ENCODE results near the gene HPS6. TPM values are rescaled to one million over a fixed set of nuclear protein-coding genes. Genes with fewer than 3 reads are reported as not detected.

Gene HPS6
- total RNA-seq, 1 experiment from 2014 or later = 18.7 TPM

DNA sequence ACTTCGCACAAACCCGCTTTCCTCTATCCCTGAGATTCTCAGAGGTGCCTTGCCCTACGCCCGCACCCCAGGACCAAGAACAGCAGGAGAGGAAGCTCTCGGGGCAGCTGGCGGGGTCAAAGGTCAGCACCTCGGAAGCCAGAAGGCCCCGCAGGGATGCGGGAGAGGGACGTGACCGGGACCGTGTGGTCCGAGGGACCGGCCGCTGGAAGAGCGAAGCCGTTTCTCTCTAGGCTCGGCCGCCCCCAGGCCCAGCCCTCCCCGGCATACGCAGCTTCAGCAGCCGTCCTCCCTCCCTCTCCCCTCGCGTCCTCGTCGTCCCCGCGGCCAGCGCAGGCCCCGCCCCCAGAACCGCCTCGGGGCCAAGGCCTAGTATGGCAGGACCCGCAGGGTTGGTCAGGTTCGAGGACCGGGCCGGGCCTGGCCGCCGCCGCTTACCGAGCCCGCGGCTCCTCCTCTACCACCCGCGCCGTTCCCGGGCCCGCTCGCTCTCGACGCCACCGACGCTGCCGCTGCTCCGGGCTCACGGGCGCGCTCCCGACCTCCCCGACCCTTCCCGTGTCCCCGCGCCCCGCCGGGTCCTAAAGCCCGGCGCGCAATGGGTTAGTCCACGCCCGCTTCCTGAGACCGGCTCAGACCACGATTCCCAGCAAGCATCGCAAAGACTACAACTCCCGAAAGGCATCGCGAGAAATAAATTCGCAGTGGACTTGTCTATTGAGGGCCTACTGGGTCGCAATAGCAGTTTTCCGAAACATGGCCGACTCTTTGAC lies 9.3 kb upstream of the HPS6 start, which contains the start of gene ARMH3:
Gene ARMH3, minus strand, starts transcription at position 527 of the 773 bp plus-strand sequence. CDS start 16,059 bp downstream, outside the sequence.
- Histone ChIP-seq H3K9me3 (ENCODE audit: control insufficient read depth, low read depth, low read length) (no peaks in the 10 kb centered on the region), H2BK12ac (ENCODE audit: insufficient read length, low read depth, low read length) (no peak within 1 kb of the TSS), H2BK15ac (ENCODE audit: low read depth, low read length) (no peak within 1 kb of the TSS), H3K9ac (ENCODE audit: extremely low read depth, insufficient read length, low read length) (peak within 1 kb of the TSS; percentile 46), H2AK5ac (ENCODE audit: insufficient read length, low read length) (no peak within 1 kb of the TSS), H3K79me2 (ENCODE audit: insufficient read depth, low read length) (peaks cover 2% of the 10 kb centered on the region; the same call in 1 of the 2 replicates), H4K20me1 (ENCODE audit: control insufficient read depth, insufficient read depth, insufficient read length) (no peaks in the 10 kb centered on the region), H3K79me1 (ENCODE audit: insufficient read depth, low read depth, low read length, poor library complexity, severe bottlenecking) (no peaks in the 10 kb centered on the region), H2BK120ac (ENCODE audit: low read depth, low read length, poor library complexity, severe bottlenecking) (no peak within 1 kb of the TSS), H2BK20ac (ENCODE audit: low read depth, low read length, poor library complexity, severe bottlenecking) (no peak within 1 kb of the TSS), H3K23me2 (ENCODE audit: insufficient read length, low read depth, low read length, poor library complexity, severe bottlenecking) (peaks cover 4% of the 10 kb centered on the region), H3K4ac (ENCODE audit: low read depth, low read length) (no peak within 1 kb of the TSS), H3K27me3 (ENCODE audit: insufficient read depth, low read length) (no peaks in the 10 kb centered on the region), H3K27ac (ENCODE audit: insufficient read length, low read depth, low read length) (no peak within 1 kb of the TSS), H3K4me2 (ENCODE audit: insufficient read depth, insufficient read length, low read length) (peak within 1 kb of the TSS; percentile 96), H3K18ac (ENCODE audit: insufficient read length, low read depth, low read length) (no peak within 1 kb of the TSS), H2BK5ac (ENCODE audit: insufficient read length, low read length) (no peak within 1 kb of the TSS), H2AFZ (ENCODE audit: low read length) (no peak within 1 kb of the TSS), H4K5ac (ENCODE audit: insufficient read length, low read depth, low read length) (no peak within 1 kb of the TSS), H4K91ac (ENCODE audit: insufficient read length, low read depth, low read length) (no peak within 1 kb of the TSS), H3K14ac (ENCODE audit: insufficient read depth, low read length) (peak within 1 kb of the TSS; percentile 61; the same call in 1 of the 2 replicates), H4K8ac (replicated peaks; ENCODE audit: insufficient read length, low read depth, low read length) (no peak within 1 kb of the TSS), H3K23ac (ENCODE audit: insufficient read length, low read depth, low read length) (no peak within 1 kb of the TSS), H3K4me1 (ENCODE audit: insufficient read depth, low read length) (no peaks in the 10 kb centered on the region), H3K56ac (ENCODE audit: insufficient read length, low read depth, low read length) (no peak within 1 kb of the TSS), H3T11ph (ENCODE audit: low read length) (no peak within 1 kb of the TSS)
- H3K9me3 Mint-ChIP-seq = no peaks in the 10 kb centered on the region
- H3K27me3 Mint-ChIP-seq (ENCODE audit: low read depth) = no peaks in the 10 kb centered on the region
- no peaks in the 10 kb centered on the region for H3K36me3 Mint-ChIP-seq (ENCODE audit: insufficient read depth in 1 of 3, low read depth in 3 of 3)
- peaks cover 18 to 25% of the 10 kb centered on the region in 2 experiments for H3K4me1 Mint-ChIP-seq
- TF ChIP-seq, protein P1, sequence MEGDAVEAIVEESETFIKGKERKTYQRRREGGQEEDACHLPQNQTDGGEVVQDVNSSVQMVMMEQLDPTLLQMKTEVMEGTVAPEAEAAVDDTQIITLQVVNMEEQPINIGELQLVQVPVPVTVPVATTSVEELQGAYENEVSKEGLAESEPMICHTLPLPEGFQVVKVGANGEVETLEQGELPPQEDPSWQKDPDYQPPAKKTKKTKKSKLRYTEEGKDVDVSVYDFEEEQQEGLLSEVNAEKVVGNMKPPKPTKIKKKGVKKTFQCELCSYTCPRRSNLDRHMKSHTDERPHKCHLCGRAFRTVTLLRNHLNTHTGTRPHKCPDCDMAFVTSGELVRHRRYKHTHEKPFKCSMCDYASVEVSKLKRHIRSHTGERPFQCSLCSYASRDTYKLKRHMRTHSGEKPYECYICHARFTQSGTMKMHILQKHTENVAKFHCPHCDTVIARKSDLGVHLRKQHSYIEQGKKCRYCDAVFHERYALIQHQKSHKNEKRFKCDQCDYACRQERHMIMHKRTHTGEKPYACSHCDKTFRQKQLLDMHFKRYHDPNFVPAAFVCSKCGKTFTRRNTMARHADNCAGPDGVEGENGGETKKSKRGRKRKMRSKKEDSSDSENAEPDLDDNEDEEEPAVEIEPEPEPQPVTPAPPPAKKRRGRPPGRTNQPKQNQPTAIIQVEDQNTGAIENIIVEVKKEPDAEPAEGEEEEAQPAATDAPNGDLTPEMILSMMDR (conservative IDR thresholded peaks at IDR 0.05) = no peak
- no CpG with 5 or more reads among the region's 79 CpGs for WGBS (ENCODE audit: extremely low coverage, insufficient read length, low lambda C conversion rate)
- DNase-seq = peak; percentile 95
- peak within 1 kb of the TSS; percentile 93 to 98 for H3K4me3 Mint-ChIP-seq
- peak within 1 kb of the TSS; percentile 89 to 95 (median 91); a peak in 5 of 7 replicates for H3K27ac Mint-ChIP-seq
